ENCODE measurements around the gene GGT7. TPM values are rescaled to one million over a fixed set of nuclear protein-coding genes. Genes with fewer than 3 reads are reported as not detected.

Gene GGT7
- total and polyA plus RNA-seq, 9 of the 15 experiments (the other 6 are each of a cell fraction or from before 2014, with no cell fraction given), result 0.04 to 18.3 (median 5.9) TPM

DNA sequence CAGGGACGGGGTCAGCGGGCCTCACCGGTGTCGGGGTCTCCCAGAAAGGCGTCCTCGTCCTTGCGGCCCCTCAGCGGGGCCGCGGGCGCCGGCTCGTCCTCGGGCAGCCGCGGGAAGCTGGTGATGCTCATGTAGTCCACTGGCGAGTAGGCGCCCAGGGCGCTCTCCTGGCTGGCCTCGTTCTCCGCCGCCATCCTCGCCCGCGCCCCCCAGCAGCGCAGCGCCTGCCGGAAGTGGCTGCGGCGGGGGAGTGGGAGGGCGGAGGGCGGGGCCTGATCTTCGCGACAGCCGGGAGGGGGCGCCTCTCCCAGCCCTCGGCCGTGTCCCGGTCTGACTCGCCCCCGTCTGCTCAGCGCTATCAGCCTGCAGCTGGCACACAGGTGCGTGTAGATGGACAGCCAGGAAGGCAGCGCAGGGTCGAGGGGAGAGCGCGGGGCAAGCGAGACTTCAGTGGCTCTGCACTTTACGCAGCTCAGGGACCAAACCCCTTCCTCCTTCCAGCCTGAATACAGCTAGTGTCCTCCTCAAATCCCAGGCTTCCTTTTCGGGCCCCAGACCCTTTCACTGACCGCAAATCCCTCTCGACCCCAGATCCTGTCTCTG lies at the start of gene GGT7 (continued):
- TF ChIP-seq CCNT2 (IDR thresholded peaks at IDR 0.05; ENCODE audit: borderline replicate concordance, extremely low read depth, insufficient read length, low read depth, low read length), result peak; percentile 70
- TF ChIP-seq ZC3H8 (IDR thresholded peaks at IDR 0.05), result no peak
- no peak for TF ChIP-seq SAFB2 (IDR thresholded peaks at IDR 0.05; ENCODE audit: borderline replicate concordance, low read depth, low read length, severe bottlenecking)
- no peak for TF ChIP-seq CCAR2 (IDR thresholded peaks at IDR 0.05; ENCODE audit: low read depth, low read length)
- TF ChIP-seq FOXM1 (IDR thresholded peaks at IDR 0.05; ENCODE audit: low read depth), result no peak
- no peak; the same call in 1 of the 2 replicates for TF ChIP-seq FOXM1 (CRISPR knock-in tag; IDR thresholded peaks at IDR 0.05; ENCODE audit: low read depth)
- no peak for TF ChIP-seq MBD1 (CRISPR knock-in tag; IDR thresholded peaks at IDR 0.05)
- TF ChIP-seq, protein P1, sequence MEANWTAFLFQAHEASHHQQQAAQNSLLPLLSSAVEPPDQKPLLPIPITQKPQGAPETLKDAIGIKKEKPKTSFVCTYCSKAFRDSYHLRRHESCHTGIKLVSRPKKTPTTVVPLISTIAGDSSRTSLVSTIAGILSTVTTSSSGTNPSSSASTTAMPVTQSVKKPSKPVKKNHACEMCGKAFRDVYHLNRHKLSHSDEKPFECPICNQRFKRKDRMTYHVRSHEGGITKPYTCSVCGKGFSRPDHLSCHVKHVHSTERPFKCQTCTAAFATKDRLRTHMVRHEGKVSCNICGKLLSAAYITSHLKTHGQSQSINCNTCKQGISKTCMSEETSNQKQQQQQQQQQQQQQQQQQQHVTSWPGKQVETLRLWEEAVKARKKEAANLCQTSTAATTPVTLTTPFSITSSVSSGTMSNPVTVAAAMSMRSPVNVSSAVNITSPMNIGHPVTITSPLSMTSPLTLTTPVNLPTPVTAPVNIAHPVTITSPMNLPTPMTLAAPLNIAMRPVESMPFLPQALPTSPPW (CRISPR knock-in tag; IDR thresholded peaks at IDR 0.05), result peak; percentile 92
- TF ChIP-seq, protein P2, sequence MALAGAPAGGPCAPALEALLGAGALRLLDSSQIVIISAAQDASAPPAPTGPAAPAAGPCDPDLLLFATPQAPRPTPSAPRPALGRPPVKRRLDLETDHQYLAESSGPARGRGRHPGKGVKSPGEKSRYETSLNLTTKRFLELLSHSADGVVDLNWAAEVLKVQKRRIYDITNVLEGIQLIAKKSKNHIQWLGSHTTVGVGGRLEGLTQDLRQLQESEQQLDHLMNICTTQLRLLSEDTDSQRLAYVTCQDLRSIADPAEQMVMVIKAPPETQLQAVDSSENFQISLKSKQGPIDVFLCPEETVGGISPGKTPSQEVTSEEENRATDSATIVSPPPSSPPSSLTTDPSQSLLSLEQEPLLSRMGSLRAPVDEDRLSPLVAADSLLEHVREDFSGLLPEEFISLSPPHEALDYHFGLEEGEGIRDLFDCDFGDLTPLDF (CRISPR knock-in tag; IDR thresholded peaks at IDR 0.05), result no peak
- no peak for TF ChIP-seq ARHGAP35 (IDR thresholded peaks at IDR 0.05; ENCODE audit: partially characterized antibody)
- TF ChIP-seq NR4A1 (CRISPR knock-in tag; IDR thresholded peaks at IDR 0.05), result no peak
- TF ChIP-seq NR4A1 (tag; IDR thresholded peaks at IDR 0.05), result no peak
- TF ChIP-seq, protein P3, sequence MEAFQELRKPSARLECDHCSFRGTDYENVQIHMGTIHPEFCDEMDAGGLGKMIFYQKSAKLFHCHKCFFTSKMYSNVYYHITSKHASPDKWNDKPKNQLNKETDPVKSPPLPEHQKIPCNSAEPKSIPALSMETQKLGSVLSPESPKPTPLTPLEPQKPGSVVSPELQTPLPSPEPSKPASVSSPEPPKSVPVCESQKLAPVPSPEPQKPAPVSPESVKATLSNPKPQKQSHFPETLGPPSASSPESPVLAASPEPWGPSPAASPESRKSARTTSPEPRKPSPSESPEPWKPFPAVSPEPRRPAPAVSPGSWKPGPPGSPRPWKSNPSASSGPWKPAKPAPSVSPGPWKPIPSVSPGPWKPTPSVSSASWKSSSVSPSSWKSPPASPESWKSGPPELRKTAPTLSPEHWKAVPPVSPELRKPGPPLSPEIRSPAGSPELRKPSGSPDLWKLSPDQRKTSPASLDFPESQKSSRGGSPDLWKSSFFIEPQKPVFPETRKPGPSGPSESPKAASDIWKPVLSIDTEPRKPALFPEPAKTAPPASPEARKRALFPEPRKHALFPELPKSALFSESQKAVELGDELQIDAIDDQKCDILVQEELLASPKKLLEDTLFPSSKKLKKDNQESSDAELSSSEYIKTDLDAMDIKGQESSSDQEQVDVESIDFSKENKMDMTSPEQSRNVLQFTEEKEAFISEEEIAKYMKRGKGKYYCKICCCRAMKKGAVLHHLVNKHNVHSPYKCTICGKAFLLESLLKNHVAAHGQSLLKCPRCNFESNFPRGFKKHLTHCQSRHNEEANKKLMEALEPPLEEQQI (IDR thresholded peaks at IDR 0.05), result no peak
- peak; percentile 35; the same call in 1 of the 2 replicates for TF ChIP-seq CREB3L1 (IDR thresholded peaks at IDR 0.05; ENCODE audit: borderline replicate concordance, low read depth)
- peak; percentile 49; the same call in 1 of the 2 replicates for TF ChIP-seq HDGF (IDR thresholded peaks at IDR 0.05)
- peak; percentile 45 for TF ChIP-seq DACH1 (IDR thresholded peaks at IDR 0.05; ENCODE audit: partially characterized antibody)
- TF ChIP-seq CBFB (CRISPR knock-in tag; IDR thresholded peaks at IDR 0.05), result no peak
- TF ChIP-seq RBM17 (IDR thresholded peaks at IDR 0.05; ENCODE audit: borderline replicate concordance, low read depth, low read length), result no peak
- TF ChIP-seq, protein P4, sequence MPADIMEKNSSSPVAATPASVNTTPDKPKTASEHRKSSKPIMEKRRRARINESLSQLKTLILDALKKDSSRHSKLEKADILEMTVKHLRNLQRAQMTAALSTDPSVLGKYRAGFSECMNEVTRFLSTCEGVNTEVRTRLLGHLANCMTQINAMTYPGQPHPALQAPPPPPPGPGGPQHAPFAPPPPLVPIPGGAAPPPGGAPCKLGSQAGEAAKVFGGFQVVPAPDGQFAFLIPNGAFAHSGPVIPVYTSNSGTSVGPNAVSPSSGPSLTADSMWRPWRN (IDR thresholded peaks at IDR 0.05; ENCODE audit: low read depth), result no peak
- no peak for TF ChIP-seq ZNF384 (IDR thresholded peaks at IDR 0.05; ENCODE audit: low read depth, low read length)
